HG03097 (cell line): ENCODE measurements around the gene CCBE1.
"Not testable (repeated sequence)": the region's sequence is repeated elsewhere in the genome, so short reads cannot be mapped to it uniquely, and the experiment has no call there.

Experiments used
- ATAC-seq: cut with Tn5 transposase; IDR thresholded peaks from one replicate; pipeline ENCODE4 v1.9.1; 2021; ENCODE audit not compliant: unreplicated experiment, low FRiP score

Gene CCBE1

GRCh38 chr18:59685501-59685900, 11.7 kb downstream of the CCBE1 start:
- ATAC-seq = no peak

GRCh38 chr18:59684777-59685176, 12.4 kb downstream of the CCBE1 start:
- ATAC-seq = no peak

- ATAC-seq = no peak
These were observed 15.7 kb downstream of the CCBE1 start for GRCh38 chr18:59681521-59682004.

GRCh38 chr18:59681051-59681450, 16.2 kb downstream of the CCBE1 start:
- no peak for ATAC-seq

- ATAC-seq = no peak
These were observed 21.9 kb downstream of the CCBE1 start for GRCh38 chr18:59675346-59675745.

- ATAC-seq = no peak
These were observed 22.3 kb downstream of the CCBE1 start for GRCh38 chr18:59674903-59675270.

GRCh38 chr18:59674186-59674902, 22.9 kb downstream of the CCBE1 start:
- ATAC-seq = no peak

- ATAC-seq = no peak
These were observed 24.9 kb downstream of the CCBE1 start for GRCh38 chr18:59672235-59672711.

GRCh38 chr18:59671551-59671950, 25.7 kb downstream of the CCBE1 start:
- no peak for ATAC-seq

GRCh38 chr18:59669872-59670657, 27.2 kb downstream of the CCBE1 start:
- ATAC-seq = no peak

- no peak for ATAC-seq
These were observed 29.7 kb downstream of the CCBE1 start for GRCh38 chr18:59667488-59667887.

- ATAC-seq = not testable (repeated sequence)
These were observed 31.2 kb downstream of the CCBE1 start for GRCh38 chr18:59666007-59666402.

- no peak for ATAC-seq
These were observed 31.9 kb downstream of the CCBE1 start for GRCh38 chr18:59665057-59666006.

- no peak for ATAC-seq
These were observed 32.9 kb downstream of the CCBE1 start for GRCh38 chr18:59664329-59664728.

GRCh38 chr18:59663096-59663495, 34.1 kb downstream of the CCBE1 start:
- ATAC-seq = no peak

- ATAC-seq = no peak
These were observed 35.1 kb downstream of the CCBE1 start for GRCh38 chr18:59661891-59662701.

GRCh38 chr18:59660786-59661743, 36.2 kb downstream of the CCBE1 start:
- no peak for ATAC-seq

GRCh38 chr18:59660366-59660765, 36.9 kb downstream of the CCBE1 start:
- no peak for ATAC-seq
